ENCODE measurements around the gene SEPTIN1.

Gene SEPTIN1

GRCh38 chr16:30395992-30396585 lies 13.7 kb upstream of the SEPTIN1 start (continued):
- TF ChIP-seq ZNF148 (tag by site-specific recombination; IDR thresholded peaks at IDR 0.05; ENCODE audit: borderline replicate concordance): no peak
- TF ChIP-seq ZNF544 (tag by site-specific recombination; IDR thresholded peaks at IDR 0.05): no peak
- no peak for TF ChIP-seq SETDB1 (IDR thresholded peaks at IDR 0.05; ENCODE audit: insufficient read length, low read length)
- no peak for TF ChIP-seq ZNF18 (tag by site-specific recombination; IDR thresholded peaks at IDR 0.05)
- TF ChIP-seq MYNN (tag by site-specific recombination; IDR thresholded peaks at IDR 0.05; ENCODE audit: borderline replicate concordance): 0 out of 2 replicates have a peak, but pooled peaks have one; percentile 53
- peak; percentile 4; the same call in 1 of the 2 replicates for TF ChIP-seq ZNF341 (tag by site-specific recombination; IDR thresholded peaks at IDR 0.05; ENCODE audit: low read depth)
- peak; percentile 80 for TF ChIP-seq ZNF76 (tag by site-specific recombination; IDR thresholded peaks at IDR 0.05; ENCODE audit: borderline replicate concordance, low read depth)
- TF ChIP-seq ZNF184 (tag by site-specific recombination; IDR thresholded peaks at IDR 0.05): no peak
- no peak for TF ChIP-seq ZNF112 (tag by site-specific recombination; IDR thresholded peaks at IDR 0.05)
- TF ChIP-seq ZNF174 (tag by site-specific recombination; IDR thresholded peaks at IDR 0.05): no peak
- peak; percentile 12; the same call in 1 of the 2 replicates for TF ChIP-seq ZEB2 (tag by site-specific recombination; IDR thresholded peaks at IDR 0.05)
- TF ChIP-seq ZNF645 (tag by site-specific recombination; IDR thresholded peaks at IDR 0.05): no peak
- TF ChIP-seq ZNF16 (tag by site-specific recombination; IDR thresholded peaks at IDR 0.05; ENCODE audit: low read depth): no peak
- no peak for TF ChIP-seq ZBTB44 (tag by site-specific recombination; IDR thresholded peaks at IDR 0.05)
- peak; percentile 72 for TF ChIP-seq ZBTB8A (tag by site-specific recombination; IDR thresholded peaks at IDR 0.05)
- TF ChIP-seq ZNF214 (tag by site-specific recombination; IDR thresholded peaks at IDR 0.05; ENCODE audit: borderline replicate concordance): no peak
- TF ChIP-seq GLI4 (tag by site-specific recombination; IDR thresholded peaks at IDR 0.05): no peak
- no peak; the same call in 1 of the 2 replicates for TF ChIP-seq ZNF600 (tag by site-specific recombination; IDR thresholded peaks at IDR 0.05)
- TF ChIP-seq ZFP3 (tag by site-specific recombination; IDR thresholded peaks at IDR 0.05; ENCODE audit: low read depth): no peak
- TF ChIP-seq KLF8 (tag by site-specific recombination; IDR thresholded peaks at IDR 0.05): no peak
- TF ChIP-seq SALL2 (tag by site-specific recombination; IDR thresholded peaks at IDR 0.05; ENCODE audit: borderline replicate concordance): no peak
- TF ChIP-seq ZNF391 (tag by site-specific recombination; IDR thresholded peaks at IDR 0.05; ENCODE audit: borderline replicate concordance, low read depth): no peak
- no peak; the same call in 1 of the 2 replicates for TF ChIP-seq YY1 (tag by site-specific recombination; IDR thresholded peaks at IDR 0.05)
- no peak for TF ChIP-seq ZNF488 (tag by site-specific recombination; IDR thresholded peaks at IDR 0.05)
- no peak for TF ChIP-seq ZNF202 (tag by site-specific recombination; IDR thresholded peaks at IDR 0.05; ENCODE audit: borderline replicate concordance)
- no peak for TF ChIP-seq ZNF354C (tag by site-specific recombination; IDR thresholded peaks at IDR 0.05; ENCODE audit: borderline replicate concordance, low read depth)
- TF ChIP-seq ZIC2 (tag by site-specific recombination; IDR thresholded peaks at IDR 0.05): 0 out of 2 replicates have a peak, but pooled peaks have one; percentile 1
- no peak for TF ChIP-seq ZNF311 (tag by site-specific recombination; IDR thresholded peaks at IDR 0.05; ENCODE audit: borderline replicate concordance)
- TF ChIP-seq ZFP69B (tag by site-specific recombination; IDR thresholded peaks at IDR 0.05): peak; percentile 48; the same call in 1 of the 2 replicates
- 0 out of 2 replicates have a peak, but pooled peaks have one; percentile 38 for TF ChIP-seq ZNF501 (tag by site-specific recombination; IDR thresholded peaks at IDR 0.05)
- no peak for TF ChIP-seq ZNF791 (tag by site-specific recombination; IDR thresholded peaks at IDR 0.05)
- TF ChIP-seq SP7 (tag by site-specific recombination; IDR thresholded peaks at IDR 0.05): peak; percentile 44; the same call in 1 of the 2 replicates

Data from HEK293 (cell line).